Memory B cell (primary cell): ENCODE results near the gene GNB3.

Source experiments
- ATAC-seq: fragments of 150-1000 bp; cut with Tn5 transposase; 2 replicates; pipeline ENCODE4 v1.10.0; 2021; ENCODE audit warnings: low read depth, mild to moderate bottlenecking, moderate library complexity
- DNase-seq, 2 donors: peaks; one replicate each; pipeline ENCODE4 v3.0.0; 2022; ENCODE audit warnings: low spot score in 2 of 2
- H3K27ac Mint-ChIP-seq: one replicate; pipeline ENCODE4 v1.8.0; 2022; ENCODE audit warnings: mild to moderate bottlenecking, moderate library complexity, mixed read lengths
- H3K27me3 Mint-ChIP-seq: one replicate; pipeline ENCODE4 v1.8.0; 2022; ENCODE audit warnings: mixed read lengths
- H3K36me3 Mint-ChIP-seq: one replicate; pipeline ENCODE4 v1.8.0; 2022; ENCODE audit warnings: mild to moderate bottlenecking, mixed read lengths
- H3K4me1 Mint-ChIP-seq: one replicate; pipeline ENCODE4 v1.8.0; 2022; ENCODE audit warnings: mixed read lengths
- H3K4me3 Mint-ChIP-seq: one replicate; pipeline ENCODE4 v1.8.0; 2022; ENCODE audit warnings: mild to moderate bottlenecking, moderate library complexity, mixed read lengths
- H3K9me3 Mint-ChIP-seq: one replicate; pipeline ENCODE4 v1.8.0; 2022; ENCODE audit warnings: mixed read lengths

GNB3 gene

GRCh38 chr12:6840761-6841515 is at the start of gene GNB3:
Gene GNB3 (plus strand): TSS chr12:6840925. CDS start chr12:6841288, 363 bp downstream.
- peak within 1 kb of the TSS; percentile 25 for H3K4me3 Mint-ChIP-seq

DNA sequence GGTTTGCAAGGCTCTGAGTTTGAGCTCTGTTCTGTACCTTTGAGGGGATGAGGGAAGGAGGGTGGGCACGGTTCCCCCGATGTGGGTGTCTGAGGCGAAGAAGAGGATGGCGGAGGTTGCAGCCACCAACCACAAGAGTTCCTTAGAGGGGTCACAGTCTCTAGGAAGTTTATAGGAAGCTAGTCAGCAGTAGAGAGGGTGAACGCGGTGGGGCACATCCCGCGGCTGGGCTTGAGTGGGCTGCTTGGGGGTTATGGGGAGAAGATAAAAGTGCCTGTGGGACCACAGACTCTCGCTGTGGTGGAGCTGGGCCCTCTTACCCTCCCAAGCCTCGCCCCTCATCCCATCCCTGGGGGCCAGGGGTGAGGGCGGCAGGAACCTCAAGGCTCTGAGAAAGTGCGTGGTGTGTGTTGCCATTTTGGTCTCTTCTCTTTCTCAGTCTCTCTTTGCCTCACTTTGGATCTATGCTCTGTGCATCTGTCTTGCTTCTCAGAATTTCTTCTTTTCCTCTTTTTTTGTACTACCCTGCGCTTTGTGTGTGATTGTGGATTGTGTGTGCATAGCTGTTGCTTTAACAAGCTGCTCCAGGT is 48.7 kb upstream of the GNB3 start:
- Mint-ChIP-seq H3K4me3 (no peak overlapping the region), H3K36me3 (no peaks in the 10 kb centered on the region), H3K9me3 (no peaks in the 10 kb centered on the region), H3K27ac (no peak overlapping the region), H3K27me3 (peaks cover 9% of the 10 kb centered on the region), H3K4me1 (peaks cover 10% of the 10 kb centered on the region)
- no peak for ATAC-seq
- DNase-seq: no peak

More at GRCh38 chr12:6840761-6841515, at the start of gene GNB3:
- ATAC-seq: no peak
- Mint-ChIP-seq H3K27ac (no peak within 1 kb of the TSS), H3K4me1 (peaks cover 18% of the 10 kb centered on the region), H3K9me3 (no peaks in the 10 kb centered on the region), H3K27me3 (peaks cover 6% of the 10 kb centered on the region), H3K36me3 (no peaks in the 10 kb centered on the region)
- no peak for DNase-seq

DNA sequence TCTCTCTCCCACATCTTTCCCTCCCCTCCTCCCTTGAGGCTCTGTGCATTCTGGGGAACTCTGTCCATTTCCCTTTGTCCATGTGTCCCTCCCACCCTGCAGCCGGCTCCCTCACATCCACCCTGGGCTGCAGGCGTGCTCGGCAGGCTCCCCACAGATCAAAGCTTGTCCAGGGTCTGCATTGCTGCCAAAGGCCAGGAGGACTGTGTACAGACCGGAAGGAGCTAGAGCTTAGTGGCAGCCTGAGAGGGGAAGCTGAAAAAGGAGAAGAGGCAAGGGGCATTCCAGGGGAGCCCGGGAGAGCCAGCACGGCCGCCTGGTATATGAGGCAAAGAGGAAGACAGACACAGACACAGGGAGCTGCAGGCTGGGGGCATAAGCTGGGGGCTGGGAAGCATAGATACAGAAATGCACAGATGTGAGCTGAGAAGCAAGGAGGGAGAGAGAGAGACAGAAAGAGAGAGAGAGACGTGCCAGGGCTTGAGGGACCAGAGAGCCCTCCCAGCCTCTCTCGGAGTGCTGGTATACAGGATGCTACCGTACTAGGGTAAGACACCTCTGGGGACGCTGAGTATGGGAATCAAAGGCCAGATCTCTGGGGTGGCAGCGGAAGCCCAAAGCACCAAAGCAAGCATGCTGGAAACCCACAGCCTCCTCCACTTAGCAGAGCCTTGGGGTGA is 48.1 kb upstream of the GNB3 start:
- Mint-ChIP-seq H3K4me1 (peaks cover 10% of the 10 kb centered on the region), H3K27ac (no peak overlapping the region), H3K4me3 (no peak overlapping the region), H3K9me3 (no peaks in the 10 kb centered on the region), H3K36me3 (no peaks in the 10 kb centered on the region), H3K27me3 (peaks cover 10% of the 10 kb centered on the region)
- DNase-seq (no peak), ATAC-seq (peak; percentile 88)

DNA sequence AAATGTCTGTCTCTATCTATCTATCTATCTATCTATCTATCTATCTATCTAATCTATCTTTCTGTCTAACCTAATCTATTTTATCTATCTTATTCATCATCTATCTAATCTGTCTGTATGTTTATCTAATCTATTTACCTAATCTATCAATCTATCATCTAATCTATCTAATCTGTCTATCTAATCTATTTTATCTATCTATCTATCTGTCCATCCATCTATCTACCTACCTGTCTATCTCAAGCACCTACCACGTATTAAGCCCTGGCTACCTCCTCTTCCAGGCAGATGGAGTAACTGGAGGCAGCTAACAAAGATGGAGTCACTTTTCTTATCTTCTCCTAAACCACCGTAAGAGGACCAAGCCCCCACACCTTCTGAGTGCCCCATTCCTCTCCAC is 45.6 kb upstream of the GNB3 start:
- Mint-ChIP-seq H3K9me3 (no peaks in the 10 kb centered on the region), H3K4me3 (no peak overlapping the region), H3K27ac (no peak overlapping the region), H3K4me1 (peaks cover 10% of the 10 kb centered on the region), H3K27me3 (peaks cover 10% of the 10 kb centered on the region), H3K36me3 (no peaks in the 10 kb centered on the region)
- no peak for ATAC-seq
- DNase-seq: no peak

- Mint-ChIP-seq H3K27me3 (peaks cover 10% of the 10 kb centered on the region), H3K27ac (no peak overlapping the region), H3K36me3 (no peaks in the 10 kb centered on the region), H3K4me3 (no peak overlapping the region), H3K4me1 (peaks cover 10% of the 10 kb centered on the region), H3K9me3 (no peaks in the 10 kb centered on the region)
- DNase-seq: no peak
- ATAC-seq: no peak
These were observed 44.1 kb upstream of the GNB3 start for GRCh38 chr12:6796576-6796975.

DNA sequence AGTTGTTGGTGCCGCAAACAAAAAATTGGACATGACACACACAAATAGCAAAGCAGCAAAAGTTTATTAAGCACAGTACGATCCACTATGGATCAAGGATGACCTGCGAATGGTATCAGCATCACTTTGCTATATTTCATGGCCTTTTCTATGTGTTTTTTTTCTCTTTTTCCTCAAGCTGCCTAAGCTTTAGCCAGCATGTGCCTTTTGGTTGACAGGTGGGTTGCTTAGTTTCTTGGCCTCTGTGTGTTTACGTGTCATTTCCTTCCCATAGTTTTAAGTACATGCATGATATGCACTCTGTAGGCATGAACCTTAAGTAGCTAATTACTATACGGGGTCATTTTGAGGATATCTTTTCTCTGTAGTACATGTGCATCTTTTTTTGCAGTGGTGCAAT is 41.6 kb upstream of the GNB3 start:
- no peak for ATAC-seq
- Mint-ChIP-seq H3K4me3 (no peak overlapping the region), H3K36me3 (no peaks in the 10 kb centered on the region), H3K27ac (no peak overlapping the region), H3K4me1 (no peaks in the 10 kb centered on the region), H3K9me3 (no peaks in the 10 kb centered on the region), H3K27me3 (peaks cover 8% of the 10 kb centered on the region)
- DNase-seq: no peak

GRCh38 chr12:6807170-6807569 is 33.6 kb upstream of the GNB3 start:
- no peak for DNase-seq
- Mint-ChIP-seq H3K9me3 (no peaks in the 10 kb centered on the region), H3K36me3 (no peaks in the 10 kb centered on the region), H3K4me1 (peaks cover 7% of the 10 kb centered on the region), H3K27ac (no peak overlapping the region), H3K4me3 (no peak overlapping the region), H3K27me3 (no peaks in the 10 kb centered on the region)
- ATAC-seq: no peak

DNA sequence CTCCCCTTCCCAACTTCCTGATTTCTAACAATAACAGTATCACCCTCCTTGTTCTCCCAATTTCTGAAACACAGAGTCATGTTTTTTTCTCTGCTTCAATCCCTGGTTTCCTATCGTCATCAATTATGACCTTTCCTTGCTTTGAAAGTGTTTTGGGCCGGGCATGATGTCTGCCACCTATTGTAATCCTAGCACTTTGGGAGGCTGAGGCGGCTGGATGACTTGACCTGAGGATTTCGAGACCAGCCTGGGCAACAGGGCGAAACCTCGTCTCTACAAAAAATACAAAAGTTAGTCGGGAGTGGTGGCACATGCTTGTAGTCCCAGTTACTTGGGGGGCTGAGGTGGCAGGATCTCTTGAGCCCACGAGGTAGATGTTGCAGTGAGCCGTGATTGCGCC is 31.7 kb upstream of the GNB3 start:
- H3K4me1 Mint-ChIP-seq: peaks cover 13% of the 10 kb centered on the region
- H3K36me3 Mint-ChIP-seq: no peaks in the 10 kb centered on the region
- no peak for DNase-seq
- H3K27ac Mint-ChIP-seq: no peak overlapping the region
- no peaks in the 10 kb centered on the region for H3K27me3 Mint-ChIP-seq
- ATAC-seq: no peak
- no peak overlapping the region for H3K4me3 Mint-ChIP-seq
- H3K9me3 Mint-ChIP-seq: no peaks in the 10 kb centered on the region

DNA sequence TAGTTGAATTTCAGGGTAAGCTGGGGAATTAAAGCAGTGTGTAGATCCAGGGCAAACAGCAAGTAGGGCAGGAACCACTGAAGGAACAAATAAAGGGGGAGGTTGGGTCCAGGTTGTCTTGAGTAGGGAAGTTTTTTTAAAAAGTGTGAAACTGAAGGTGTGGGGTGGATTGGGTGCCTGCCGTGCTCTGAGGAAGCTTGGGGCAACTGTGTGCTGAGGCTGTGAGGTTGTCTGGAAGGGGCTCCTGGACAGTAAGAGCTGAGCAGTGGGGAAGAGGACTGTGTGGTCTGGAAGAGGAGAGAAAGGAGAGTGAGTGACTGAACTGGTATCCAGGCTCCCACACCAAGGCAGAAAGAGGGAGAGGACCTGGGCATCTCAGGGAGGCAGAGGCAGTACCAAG is 30.0 kb upstream of the GNB3 start:
- Mint-ChIP-seq H3K27ac (no peak overlapping the region), H3K4me1 (peaks cover 13% of the 10 kb centered on the region), H3K9me3 (no peaks in the 10 kb centered on the region), H3K27me3 (peaks cover 1% of the 10 kb centered on the region), H3K4me3 (no peak overlapping the region), H3K36me3 (no peaks in the 10 kb centered on the region)
- ATAC-seq: no peak
- DNase-seq: no peak

DNA sequence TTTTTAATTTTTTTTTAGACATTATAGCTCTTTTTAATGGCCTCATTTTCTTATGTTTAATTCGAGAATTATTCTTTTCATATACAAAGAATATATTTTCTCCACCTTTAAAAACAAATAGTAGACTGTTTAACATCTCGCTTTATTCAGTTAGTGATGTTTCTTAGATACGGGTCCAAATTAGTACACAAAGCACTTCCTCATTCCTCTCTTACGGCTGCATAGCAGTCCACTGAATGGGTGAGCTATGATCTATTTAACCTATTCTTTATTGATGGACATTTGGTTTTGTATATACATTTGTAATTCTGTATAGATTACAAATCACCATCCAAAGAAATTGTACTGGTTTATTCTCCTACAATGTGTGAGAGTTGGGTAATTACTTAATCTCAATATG is 27.4 kb upstream of the GNB3 start:
- no peak for DNase-seq
- Mint-ChIP-seq H3K4me3 (no peak overlapping the region), H3K36me3 (no peaks in the 10 kb centered on the region), H3K27me3 (peaks cover 6% of the 10 kb centered on the region), H3K4me1 (peaks cover 17% of the 10 kb centered on the region), H3K9me3 (no peaks in the 10 kb centered on the region), H3K27ac (no peak overlapping the region)
- no peak for ATAC-seq

GRCh38 chr12:6816598-6816997 is 24.1 kb upstream of the GNB3 start:
- Mint-ChIP-seq H3K4me1 (peaks cover 16% of the 10 kb centered on the region), H3K36me3 (no peaks in the 10 kb centered on the region), H3K9me3 (no peaks in the 10 kb centered on the region), H3K27ac (no peak overlapping the region), H3K4me3 (no peak overlapping the region), H3K27me3 (peaks cover 11% of the 10 kb centered on the region)
- no peak for DNase-seq
- ATAC-seq: no peak

DNA sequence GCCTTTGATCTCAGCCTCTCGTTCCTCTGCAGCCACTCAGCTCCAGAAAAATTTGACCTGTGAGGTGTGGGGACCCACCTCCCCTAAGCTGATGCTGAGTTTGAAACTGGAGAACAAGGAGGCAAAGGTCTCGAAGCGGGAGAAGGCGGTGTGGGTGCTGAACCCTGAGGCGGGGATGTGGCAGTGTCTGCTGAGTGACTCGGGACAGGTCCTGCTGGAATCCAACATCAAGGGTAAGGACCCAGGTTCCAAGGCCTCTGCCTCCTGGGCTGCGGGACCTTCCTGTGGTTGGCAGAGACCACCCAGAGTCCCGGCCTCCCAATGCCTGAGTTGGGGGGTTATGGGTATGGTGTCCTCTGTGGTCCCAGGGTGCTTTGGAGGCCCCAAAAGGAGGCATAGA is 23.6 kb upstream of the GNB3 start:
- no peaks in the 10 kb centered on the region for H3K36me3 Mint-ChIP-seq
- H3K27me3 Mint-ChIP-seq: peaks cover 14% of the 10 kb centered on the region
- peaks cover 18% of the 10 kb centered on the region for H3K4me1 Mint-ChIP-seq
- no peaks in the 10 kb centered on the region for H3K9me3 Mint-ChIP-seq
- no peak for DNase-seq
- no peak for ATAC-seq
- no peak overlapping the region for H3K27ac Mint-ChIP-seq
- no peak overlapping the region for H3K4me3 Mint-ChIP-seq

- ATAC-seq: no peak
- no peak overlapping the region for H3K27ac Mint-ChIP-seq
These were observed 23.0 kb upstream of the GNB3 start for GRCh38 chr12:6817662-6818157.

DNA sequence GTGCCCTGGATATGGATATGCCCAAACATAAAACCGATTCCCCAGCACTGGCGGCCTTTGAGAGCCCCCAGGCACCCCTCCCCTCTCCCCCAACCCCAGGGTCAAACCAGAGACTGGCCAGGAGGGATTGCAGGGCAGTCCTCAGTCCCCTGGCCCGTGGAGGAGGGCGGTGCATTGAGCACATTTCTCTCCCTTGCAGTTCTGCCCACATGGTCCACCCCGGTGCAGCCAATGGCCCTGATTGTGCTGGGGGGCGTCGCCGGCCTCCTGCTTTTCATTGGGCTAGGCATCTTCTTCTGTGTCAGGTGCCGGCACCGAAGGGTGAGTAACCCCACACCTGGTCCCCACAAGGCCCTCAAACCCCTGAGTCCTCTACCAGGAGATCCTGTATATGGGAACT is 22.5 kb upstream of the GNB3 start:
- no peaks in the 10 kb centered on the region for H3K9me3 Mint-ChIP-seq
- peaks cover 13% of the 10 kb centered on the region for H3K4me1 Mint-ChIP-seq
- H3K27me3 Mint-ChIP-seq: peaks cover 23% of the 10 kb centered on the region
- DNase-seq: no peak
- no peak for ATAC-seq
- no peaks in the 10 kb centered on the region for H3K36me3 Mint-ChIP-seq
- H3K27ac Mint-ChIP-seq: no peak overlapping the region
- H3K4me3 Mint-ChIP-seq: no peak overlapping the region

More at GRCh38 chr12:6817662-6818157, 23.0 kb upstream of the GNB3 start:
- H3K27me3 Mint-ChIP-seq: peaks cover 19% of the 10 kb centered on the region
- H3K4me1 Mint-ChIP-seq: peaks cover 13% of the 10 kb centered on the region
- no peak overlapping the region for H3K4me3 Mint-ChIP-seq
- no peaks in the 10 kb centered on the region for H3K9me3 Mint-ChIP-seq
- no peaks in the 10 kb centered on the region for H3K36me3 Mint-ChIP-seq
- DNase-seq: no peak
